Common myeloid progenitor, CD34-positive (primary cell): ENCODE results near the gene VPS13D.
A peak's percentile ranks its signal among the peaks of the same experiment; 100 is the strongest.

Source experiments
- CTCF ChIA-PET: fragments of 350-600 bp; sonication (Branson Sonifier 250); formaldehyde crosslinking; loops from one replicate; lab custom pipeline; 2021; ENCODE audit warnings: antibody characterized with exemption; lab: Charles Lee
- POLR2A ChIA-PET: fragments of 350-600 bp; sonication (Branson Sonifier 250); formaldehyde crosslinking; loops from one replicate; lab custom pipeline; 2021; ENCODE audit warnings: antibody characterized with exemption; lab: Charles Lee
- DNase-seq, 3 donors: peaks; one replicate each; pipeline versions ENCODE4 v3.0.0 to v3.0.0-alpha.2; 2013
- H3K27ac ChIP-seq, 2 experiments: 1 replicate in 1 of 2; 2 replicates in 1 of 2; pipeline ENCODE4 v1.7.0; 2013; ENCODE audit warnings: inconsistent platforms in 2 of 2, low read length in 2 of 2, mild to moderate bottlenecking in 2 of 2, low read depth in 1 of 2, moderate library complexity in 1 of 2; ENCODE audit not compliant: severe bottlenecking in 2 of 2, insufficient read depth in 1 of 2, poor library complexity in 1 of 2
- H3K27me3 ChIP-seq, 5 experiments: replicated peaks in 2 of 5; 1 replicate in 3 of 5; 2 replicates in 2 of 5; pipeline versions ENCODE4 v1.6.1 to v1.7.0; 2013; ENCODE audit warnings: low read length in 4 of 5, mild to moderate bottlenecking in 2 of 5, moderate library complexity in 2 of 5, inconsistent platforms in 1 of 5; ENCODE audit not compliant: insufficient read depth in 5 of 5, control insufficient read depth in 4 of 5
- H3K36me3 ChIP-seq, 4 experiments: 1 replicate in 2 of 4; 2 replicates in 2 of 4; pipeline versions ENCODE4 v1.6.1 to v1.7.0; 2013; ENCODE audit warnings: low read length in 3 of 4, control low read depth in 1 of 4, mild to moderate bottlenecking in 1 of 4; ENCODE audit not compliant: control insufficient read depth in 4 of 4, insufficient read depth in 4 of 4
- H3K4me1 ChIP-seq, 4 experiments: 1 replicate in 3 of 4; 2 replicates in 1 of 4; pipeline versions ENCODE4 v1.6.1 to v1.7.1; 2013; ENCODE audit warnings: low read length in 3 of 4, mild to moderate bottlenecking in 3 of 4, control low read depth in 1 of 4, inconsistent platforms in 1 of 4, moderate library complexity in 1 of 4; ENCODE audit not compliant: control insufficient read depth in 4 of 4, insufficient read depth in 4 of 4; ENCODE audit errors: control extremely low read depth in 1 of 4
- H3K4me3 ChIP-seq, 7 experiments: 1 replicate in 4 of 7; 2 replicates in 3 of 7; pipeline versions ENCODE4 v1.5.1 to v1.7.0; 2013; ENCODE audit warnings: mild to moderate bottlenecking in 7 of 7, low read length in 6 of 7, moderate library complexity in 6 of 7, inconsistent platforms in 2 of 7, low read depth in 2 of 7, control low read depth in 1 of 7; ENCODE audit not compliant: insufficient read depth in 4 of 7, control insufficient read depth in 1 of 7; ENCODE audit errors: extremely low read depth in 1 of 7
- H3K9me3 ChIP-seq, 5 experiments: 1 replicate in 4 of 5; 2 replicates in 1 of 5; pipeline versions ENCODE4 v1.6.1 to v1.7.1; 2013; ENCODE audit warnings: low read length in 4 of 5, mild to moderate bottlenecking in 2 of 5, inconsistent platforms in 1 of 5, low read depth in 1 of 5, moderate library complexity in 1 of 5; ENCODE audit not compliant: control insufficient read depth in 4 of 5, insufficient read depth in 2 of 5; ENCODE audit errors: control extremely low read depth in 1 of 5
- WGBS: methylation state at CpG from one replicate; pipeline ENCODE4 v1.1.5; 2013; ENCODE audit not compliant: insufficient coverage; 5-methylcytosine and 5-hydroxymethylcytosine counted together

The VPS13D gene

DNA sequence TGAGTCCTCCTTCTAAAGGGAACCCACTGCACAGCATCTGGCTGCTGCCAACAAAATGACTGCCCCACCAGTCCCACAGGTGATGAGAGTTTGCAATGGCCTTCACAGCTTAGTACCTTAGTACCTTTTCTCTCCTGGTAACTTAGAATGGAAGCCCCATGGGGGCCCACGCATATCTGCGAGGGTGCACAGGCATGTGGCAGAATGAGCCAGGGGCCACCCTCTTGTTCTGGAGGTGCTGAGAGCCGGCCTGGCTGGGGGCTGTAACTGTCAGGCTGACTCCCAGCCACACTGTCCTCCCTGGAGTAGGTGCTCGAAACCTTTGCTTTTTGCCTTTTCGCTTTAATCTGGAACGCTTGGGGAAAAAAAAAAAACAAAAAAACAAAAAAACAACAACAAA lies 203.1 kb downstream of the VPS13D start:
- peak overlapping the region in 1 of 2 experiments; percentile 57 for H3K27ac ChIP-seq
- no peaks in the 10 kb centered on the region for H3K27me3 ChIP-seq
- CTCF ChIA-PET, result no interaction called here
- H3K4me1 ChIP-seq, result peaks cover 20 to 31% (median 29%) of the 10 kb centered on the region in 4 experiments
- 97% methylated on average over 6 of the region's 6 CpGs for WGBS
- DNase-seq, result no peak
- H3K36me3 ChIP-seq, result peaks cover 0 to 11% (median 6%) of the 10 kb centered on the region in 4 experiments
- H3K9me3 ChIP-seq, result no peaks in the 10 kb centered on the region
- no peak overlapping the region for H3K4me3 ChIP-seq
- POLR2A ChIA-PET, result no interaction called here

DNA sequence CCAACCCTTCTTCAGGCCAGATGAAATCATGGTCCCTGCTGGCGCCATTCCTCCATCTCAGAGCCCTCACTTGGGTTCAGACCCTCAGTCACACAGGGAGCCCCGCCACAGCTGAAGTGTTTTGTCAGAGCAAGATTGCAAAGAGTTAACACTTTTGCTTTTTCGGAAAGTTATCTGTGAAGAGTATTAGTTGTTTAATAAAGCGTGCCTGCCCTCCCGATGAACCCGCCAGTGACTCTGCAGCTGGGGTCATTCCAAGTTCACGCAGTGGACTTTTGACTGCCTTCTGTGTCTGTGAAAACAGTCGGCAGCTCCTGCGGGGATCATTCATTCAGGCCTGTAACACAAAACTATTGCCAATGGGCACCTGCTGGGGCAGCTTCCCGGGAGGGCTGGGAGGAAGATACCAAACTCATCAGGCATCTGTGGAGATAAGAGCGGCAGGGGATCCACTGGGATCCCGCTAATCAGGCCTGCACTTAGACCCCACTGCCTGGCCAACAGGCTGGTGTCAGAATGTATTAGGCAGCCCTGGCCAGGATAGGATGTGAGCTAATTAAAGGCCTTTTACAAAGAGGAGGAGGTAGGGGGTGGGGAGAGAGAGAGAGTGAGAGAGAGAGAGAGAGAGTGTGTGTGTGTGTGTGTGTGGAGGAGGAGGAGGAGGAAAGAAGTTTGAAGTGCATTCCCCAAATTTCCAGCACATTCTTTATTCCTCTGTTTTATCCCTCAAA lies 203.7 kb downstream of the VPS13D start:
- WGBS, result 95% methylated on average over 11 of the region's 12 CpGs
- ChIA-PET CTCF (no interaction called here), POLR2A (interaction anchor here (1.1 kb wide), 1 partner anchor 8 kb away, joined by 3 read pairs; no protein-coding TSS in a partner anchor)
- Histone ChIP-seq H3K27ac (peak overlapping the region in 1 of 2 experiments; percentile 57), H3K36me3 (peaks cover 0 to 8% (median 4%) of the 10 kb centered on the region in 4 experiments), H3K9me3 (no peaks in the 10 kb centered on the region), H3K27me3 (no peaks in the 10 kb centered on the region), H3K4me3 (no peak overlapping the region), H3K4me1 (peaks cover 20 to 32% (median 29%) of the 10 kb centered on the region in 4 experiments)
- DNase-seq, result peak in 1 of 3 donors; percentile 23

DNA sequence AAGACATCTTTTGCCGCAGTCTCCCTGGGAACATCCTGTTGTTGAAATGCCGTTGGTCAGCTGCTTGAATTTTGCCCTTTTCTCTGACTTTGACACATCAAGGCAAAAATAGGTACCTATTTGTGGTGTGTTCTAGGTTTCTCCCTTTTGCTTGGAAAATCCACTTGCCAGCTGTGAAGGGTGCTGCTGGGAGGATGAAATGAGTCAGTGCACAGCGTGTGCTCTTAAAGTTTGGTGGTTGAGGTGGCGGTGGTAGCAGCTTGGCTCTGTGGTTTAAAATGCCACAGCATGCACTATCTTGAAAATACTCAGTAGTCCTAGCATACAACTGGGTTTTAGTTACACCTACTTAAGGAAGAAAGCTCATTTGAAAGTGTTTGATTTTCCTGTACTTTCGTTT lies 204.3 kb downstream of the VPS13D start:
- peaks cover 0 to 7% (median 3%) of the 10 kb centered on the region in 4 experiments for H3K36me3 ChIP-seq
- peaks cover 20 to 36% (median 32%) of the 10 kb centered on the region in 4 experiments for H3K4me1 ChIP-seq
- peak overlapping the region in 1 of 2 experiments; percentile 57 for H3K27ac ChIP-seq
- ChIA-PET CTCF (no interaction called here), POLR2A (interaction anchor here (1.1 kb wide), 1 partner anchor 9 kb away, joined by 3 read pairs; no protein-coding TSS in a partner anchor)
- no peaks in the 10 kb centered on the region for H3K9me3 ChIP-seq
- WGBS, result 57% methylated on average over 1 of the region's 5 CpGs
- no peak overlapping the region for H3K4me3 ChIP-seq
- H3K27me3 ChIP-seq, result no peaks in the 10 kb centered on the region
- DNase-seq, result peak; percentile 59 to 91 (median 86)

DNA sequence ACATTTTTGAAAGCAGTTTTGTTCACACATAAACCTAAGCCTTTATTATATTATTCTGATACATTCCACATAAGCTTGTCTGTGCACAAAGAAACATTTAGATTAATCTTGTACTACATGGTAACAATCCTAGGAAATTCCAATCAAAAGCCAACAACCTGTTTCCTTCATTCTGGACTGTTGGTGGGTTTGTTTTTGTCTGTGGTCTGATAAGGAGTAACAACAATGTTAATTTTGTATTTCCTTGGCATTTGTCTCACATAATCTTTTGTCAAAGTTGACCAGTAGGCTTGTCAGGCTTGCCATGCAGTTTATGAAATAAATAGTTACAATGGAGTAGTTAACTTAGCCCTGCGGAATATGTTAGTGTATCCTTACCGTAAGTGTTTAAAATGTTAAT lies 204.9 kb downstream of the VPS13D start:
- peak overlapping the region in 1 of 2 experiments; percentile 57 for H3K27ac ChIP-seq
- H3K9me3 ChIP-seq, result no peaks in the 10 kb centered on the region
- WGBS, result no CpG with 5 or more reads among the region's 2 CpGs
- peaks cover 0 to 4% (median 3%) of the 10 kb centered on the region in 4 experiments for H3K36me3 ChIP-seq
- CTCF ChIA-PET, result interaction anchor here (1.1 kb wide), 1 partner anchor 12 kb away, joined by 3 read pairs; no protein-coding TSS in a partner anchor
- no peak overlapping the region for H3K4me3 ChIP-seq
- POLR2A ChIA-PET, result interaction anchor here (1.1 kb wide), 1 partner anchor 9 kb away, joined by 3 read pairs; no protein-coding TSS in a partner anchor
- no peaks in the 10 kb centered on the region for H3K27me3 ChIP-seq
- DNase-seq, result no peak
- H3K4me1 ChIP-seq, result peaks cover 20 to 36% (median 32%) of the 10 kb centered on the region in 4 experiments

- ChIA-PET POLR2A (interaction anchor here (0.5 kb wide), 1 partner anchor 67 kb away, joined by 5 read pairs; no protein-coding TSS in a partner anchor), CTCF (interaction anchor here (1.1 kb wide), 1 partner anchor 11 kb away, joined by 3 read pairs; no protein-coding TSS in a partner anchor)
- Histone ChIP-seq H3K36me3 (peaks cover 0 to 11% (median under 1%) of the 10 kb centered on the region in 4 experiments), H3K4me3 (peak overlapping the region in 2 of 7 experiments; percentile 6 to 30), H3K27me3 (no peaks in the 10 kb centered on the region), H3K9me3 (no peaks in the 10 kb centered on the region), H3K4me1 (peaks cover 20 to 36% (median 32%) of the 10 kb centered on the region in 4 experiments), H3K27ac (peak overlapping the region in 1 of 2 experiments; percentile 31)
- DNase-seq, result peak; percentile 43 to 82 (median 67)
- WGBS, result 40% methylated on average over 5 of the region's 8 CpGs
Measured at GRCh38 chr1:12435639-12436344, 206.0 kb downstream of the VPS13D start.

- peaks cover 20 to 36% (median 32%) of the 10 kb centered on the region in 4 experiments for H3K4me1 ChIP-seq
- peak overlapping the region in 1 of 2 experiments; percentile 31 for H3K27ac ChIP-seq
- H3K4me3 ChIP-seq, result no peak overlapping the region
- no peaks in the 10 kb centered on the region for H3K9me3 ChIP-seq
- no peaks in the 10 kb centered on the region for H3K27me3 ChIP-seq
- POLR2A ChIA-PET, result no interaction called here
- 80% methylated on average over 1 of the region's 2 CpGs for WGBS
- DNase-seq, result no peak
- peaks cover 0 to 11% (median under 1%) of the 10 kb centered on the region in 4 experiments for H3K36me3 ChIP-seq
- CTCF ChIA-PET, result no interaction called here
Measured at GRCh38 chr1:12436345-12436658, 206.5 kb downstream of the VPS13D start.
